HG03571 (cell line): ENCODE measurements around the gene TCF7L2.
"Not testable (repeated sequence)": the region's sequence is repeated elsewhere in the genome, so short reads cannot be mapped to it uniquely, and the experiment has no call there.

Experiments
- ATAC-seq: cut with Tn5 transposase; IDR thresholded peaks from one replicate; pipeline ENCODE4 v1.9.1; 2021; ENCODE audit not compliant: unreplicated experiment

TCF7L2 gene

DNA sequence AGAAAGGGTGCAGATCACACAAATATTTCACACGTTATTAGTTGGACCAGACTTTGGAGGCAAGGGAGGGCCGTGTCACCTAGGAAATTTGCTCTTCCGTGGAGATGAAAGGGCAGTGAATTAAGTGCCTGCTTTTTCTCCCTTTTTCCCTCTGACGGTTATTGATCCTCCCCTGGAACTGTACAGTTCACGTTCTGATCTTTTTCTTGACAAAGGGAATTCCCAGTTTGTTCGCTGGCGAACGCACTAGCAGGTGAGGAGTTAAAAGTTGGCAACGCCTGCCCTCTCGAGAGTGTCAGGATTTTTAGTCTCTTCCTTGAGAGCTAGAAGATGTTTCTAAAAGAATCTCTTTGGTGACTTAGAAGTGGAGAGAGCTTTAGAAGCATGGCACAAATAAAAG is 111.5 kb downstream of the TCF7L2 start:
- ATAC-seq, result no peak

DNA sequence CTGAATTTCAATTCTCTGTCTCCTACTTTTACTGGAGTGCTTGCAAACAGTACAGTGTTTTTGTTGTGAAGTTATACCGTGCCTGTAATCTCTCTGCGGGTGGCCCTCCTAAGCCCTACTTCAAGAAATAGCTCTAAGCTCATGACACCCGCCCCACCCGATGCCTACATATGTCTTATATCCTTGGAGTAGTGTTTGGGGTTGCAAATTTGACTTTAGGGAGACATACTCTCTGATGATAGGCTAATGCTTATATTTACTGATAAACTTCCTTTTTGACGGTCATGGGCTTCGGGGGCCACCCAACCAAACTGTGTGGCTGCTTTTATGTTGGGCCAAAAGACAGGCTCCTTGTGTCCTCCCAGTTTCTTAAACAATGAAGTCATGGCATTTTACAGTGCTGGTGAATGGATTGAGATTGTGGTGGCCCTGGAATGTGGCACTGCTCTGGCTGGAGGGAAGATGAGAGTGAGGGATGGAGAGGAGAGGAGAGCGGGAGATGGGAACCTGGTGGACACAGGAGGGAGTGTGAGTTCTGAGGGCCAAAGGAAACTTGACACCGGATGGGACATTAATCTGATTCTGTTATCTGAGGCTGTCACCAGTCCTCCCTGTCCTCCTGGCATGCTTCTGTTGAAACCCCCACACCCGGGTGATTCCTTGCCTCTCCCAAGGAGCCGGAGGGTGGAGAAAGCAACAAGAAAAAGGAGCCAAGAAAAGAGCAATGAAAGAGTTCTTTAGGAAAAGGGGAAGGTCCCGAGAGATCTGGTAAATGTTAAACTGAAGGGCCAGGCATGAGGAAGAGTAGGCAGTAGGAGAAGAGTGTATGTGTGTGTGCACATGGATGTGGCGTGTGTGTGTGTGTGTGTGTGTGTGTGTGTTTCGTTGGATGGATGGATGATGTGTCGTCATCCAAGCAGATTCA is 113.3 kb downstream of the TCF7L2 start:
- ATAC-seq, result no peak

DNA sequence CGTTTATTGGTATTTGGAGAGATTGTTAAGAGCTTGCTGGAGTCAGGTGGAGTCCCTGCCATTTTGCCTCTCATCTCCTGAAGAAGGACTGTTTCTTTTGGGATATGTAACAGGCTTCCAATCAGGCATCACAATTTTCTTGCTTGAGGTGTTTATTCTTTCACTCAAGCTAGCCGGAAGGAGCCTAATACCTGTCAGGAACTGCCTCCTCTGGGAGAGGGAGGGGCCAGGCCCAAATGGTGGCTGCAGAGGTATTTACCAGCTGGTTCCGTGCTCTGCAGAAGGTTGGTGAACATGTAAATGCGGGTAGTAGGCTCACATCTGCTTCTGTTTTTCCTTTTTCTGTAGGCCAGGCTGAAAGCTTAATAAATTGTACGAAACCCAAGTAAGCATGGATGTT is 114.0 kb downstream of the TCF7L2 start:
- ATAC-seq, result no peak

DNA sequence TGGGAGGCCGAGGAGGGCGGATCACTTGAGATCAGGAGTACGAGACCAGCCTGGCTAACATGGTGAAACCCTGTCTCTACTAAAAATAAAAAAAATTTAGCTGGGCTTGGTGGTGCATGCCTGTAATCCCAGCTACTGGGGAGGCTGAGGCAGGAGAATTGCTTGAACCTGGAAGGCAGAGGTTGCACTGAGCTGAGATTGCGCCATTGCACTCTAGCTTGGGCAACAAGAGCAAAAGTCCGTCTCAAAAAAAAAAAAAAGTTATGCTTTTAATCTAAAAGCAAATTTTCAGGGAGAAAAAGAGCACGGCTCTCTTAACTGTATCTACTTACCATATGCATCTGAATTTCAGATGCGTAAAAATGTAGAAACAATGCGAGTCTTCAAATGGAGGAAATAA is 116.1 kb downstream of the TCF7L2 start:
- ATAC-seq, result not testable (repeated sequence)

DNA sequence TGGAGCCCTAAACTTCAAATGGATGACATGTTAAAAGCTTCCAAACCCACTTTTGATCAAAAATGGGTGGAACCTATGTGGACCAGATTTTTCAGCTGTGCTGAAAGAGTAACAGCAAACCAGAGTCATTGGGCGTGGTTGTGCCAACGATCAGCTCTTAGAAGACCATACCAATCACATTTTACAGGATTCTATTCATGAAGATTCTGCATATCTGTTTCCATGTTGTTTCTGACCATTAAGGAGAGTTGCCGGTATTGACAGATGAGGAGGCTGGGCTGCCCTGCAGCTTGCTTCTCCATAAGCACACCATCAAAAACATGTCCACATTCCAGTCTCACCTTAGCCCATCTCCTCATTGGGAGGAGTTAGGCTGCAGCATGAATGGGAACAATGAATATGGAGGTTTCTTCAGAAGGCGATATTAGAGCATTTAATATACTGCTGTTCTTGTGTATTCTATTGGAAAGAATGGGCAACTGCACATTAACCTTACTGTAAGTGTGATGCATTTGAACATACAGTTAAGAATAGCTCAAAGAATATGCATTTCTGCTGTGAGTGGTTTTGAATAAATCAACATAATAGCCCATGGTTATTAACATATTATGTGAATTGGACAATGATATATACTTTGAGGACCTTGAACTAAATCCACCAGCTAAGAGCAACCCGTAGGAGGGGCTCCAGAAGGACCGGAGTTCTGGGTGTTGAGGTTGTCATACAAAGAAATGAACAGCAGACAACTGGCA is 116.7 kb downstream of the TCF7L2 start:
- ATAC-seq, result no peak

DNA sequence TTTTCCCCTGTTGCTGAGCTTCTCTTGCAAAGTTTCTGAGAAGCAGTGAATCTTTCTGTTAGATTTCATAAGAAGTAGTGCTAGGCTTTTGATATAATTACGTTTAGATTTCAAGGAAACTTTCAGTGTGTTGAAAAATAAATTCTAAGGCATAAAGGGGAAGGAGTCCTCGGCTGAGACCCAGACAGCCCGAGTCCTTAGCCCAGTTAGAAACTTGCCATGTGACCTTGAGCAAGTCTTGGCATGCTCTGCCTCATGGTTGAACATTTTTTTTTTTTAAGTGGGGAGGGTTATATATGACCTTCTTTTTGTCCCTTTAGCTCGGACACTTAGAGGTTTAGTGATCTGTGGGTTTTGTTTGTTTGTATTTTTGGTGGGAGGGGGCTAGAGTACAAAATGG is 117.5 kb downstream of the TCF7L2 start:
- no peak for ATAC-seq

DNA sequence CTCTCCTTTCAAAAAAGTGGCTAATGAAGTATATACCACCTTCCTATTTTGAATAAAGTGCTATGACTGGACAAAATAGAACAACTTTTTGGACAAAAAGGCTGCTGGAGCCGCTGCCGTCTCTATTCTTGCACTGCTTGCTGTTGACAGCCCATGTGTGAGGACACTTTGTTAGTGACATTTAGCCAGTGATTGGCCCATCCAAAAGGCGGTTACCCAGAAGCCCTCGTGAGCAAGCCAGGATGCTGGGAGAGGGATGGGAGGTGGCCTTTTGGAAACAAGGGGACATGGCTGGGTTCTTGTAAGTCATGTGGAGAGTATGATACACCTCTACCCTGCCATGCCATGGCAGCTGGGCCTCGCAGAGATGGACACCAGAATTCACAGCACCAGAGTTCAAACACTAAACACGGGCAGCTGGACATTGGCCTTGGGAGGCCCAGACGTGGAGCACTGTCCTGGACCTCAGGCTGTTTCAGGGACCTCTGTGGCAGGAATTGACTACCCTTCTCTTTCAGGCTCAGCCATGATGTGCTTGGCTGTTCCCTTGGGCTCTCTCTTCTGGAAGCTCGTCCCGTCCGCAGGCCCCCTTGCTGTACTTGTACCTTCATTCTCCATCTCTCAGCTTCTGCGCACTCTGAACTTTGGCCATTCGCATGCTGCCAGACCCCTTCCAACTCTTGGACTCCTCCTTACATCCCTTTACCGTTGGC is 118.3 kb downstream of the TCF7L2 start:
- no peak for ATAC-seq

DNA sequence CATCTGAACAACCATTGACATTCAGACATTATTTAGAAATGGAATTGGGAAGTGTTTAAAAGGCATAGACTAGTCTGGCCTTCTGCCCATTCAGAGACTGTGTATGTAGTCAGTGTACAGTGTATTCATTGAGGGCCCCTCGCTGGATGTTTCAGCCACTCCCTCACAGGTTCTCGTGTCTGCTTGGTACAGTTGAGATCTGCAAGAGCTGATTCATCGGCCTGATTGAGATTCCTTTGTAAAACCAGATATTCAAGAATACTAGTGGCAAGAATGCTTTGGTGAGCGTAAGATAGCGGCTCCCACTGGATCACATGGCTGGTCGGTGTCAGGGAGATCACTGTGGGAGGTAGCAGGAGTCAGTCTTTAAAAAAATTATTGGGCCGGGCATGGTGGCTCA is 119.5 kb downstream of the TCF7L2 start:
- no peak for ATAC-seq

DNA sequence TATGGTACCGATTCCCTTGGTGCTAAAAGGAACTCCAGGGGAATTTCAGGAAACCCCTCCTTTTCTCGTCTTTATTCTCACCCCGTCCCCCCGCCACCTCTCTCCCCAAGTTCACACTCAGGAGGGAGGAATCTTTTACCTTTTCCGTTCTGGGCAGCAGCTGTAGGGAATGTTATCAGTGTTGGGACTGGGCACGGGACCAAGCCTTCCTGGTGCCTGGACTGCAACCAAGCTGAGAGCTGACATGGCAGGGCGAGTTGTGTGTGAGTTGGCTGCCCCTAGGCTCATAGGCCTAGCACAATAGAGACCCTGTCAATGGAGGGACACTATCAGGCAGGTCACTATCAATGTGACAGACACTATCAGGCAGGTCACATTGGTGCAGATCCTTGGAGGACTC is 121.4 kb downstream of the TCF7L2 start:
- no peak for ATAC-seq

DNA sequence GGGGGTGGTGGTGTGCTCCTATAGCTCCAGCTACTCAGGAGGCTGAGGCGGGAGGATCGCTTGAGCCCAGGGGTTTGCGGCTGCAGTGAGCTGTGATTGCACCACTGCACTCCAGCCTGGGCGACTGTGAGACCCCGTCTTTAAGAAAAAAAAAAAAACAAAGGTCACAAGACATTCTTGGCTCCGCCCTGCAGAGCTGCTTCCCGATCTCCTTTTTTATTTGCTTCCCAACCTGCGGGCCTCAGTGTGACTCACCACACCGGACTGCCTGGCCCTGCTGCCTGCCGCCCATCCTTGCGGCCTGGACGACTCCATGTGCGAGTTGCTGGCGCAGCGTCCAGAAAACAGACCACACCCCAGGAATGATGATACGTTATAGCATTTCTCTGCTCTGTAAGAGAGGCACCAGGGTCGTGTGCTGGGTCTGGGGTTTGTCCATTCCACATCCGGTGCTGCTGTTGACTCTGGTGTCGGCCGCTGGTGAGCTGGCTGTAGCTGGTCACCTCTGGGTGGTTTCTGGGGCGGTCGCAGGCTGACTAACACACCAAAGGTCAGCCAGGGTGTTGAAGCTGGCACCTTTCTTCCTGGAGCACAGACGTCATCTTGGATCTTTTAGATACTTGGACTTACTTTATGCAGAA is 123.6 kb downstream of the TCF7L2 start:
- no peak for ATAC-seq

DNA sequence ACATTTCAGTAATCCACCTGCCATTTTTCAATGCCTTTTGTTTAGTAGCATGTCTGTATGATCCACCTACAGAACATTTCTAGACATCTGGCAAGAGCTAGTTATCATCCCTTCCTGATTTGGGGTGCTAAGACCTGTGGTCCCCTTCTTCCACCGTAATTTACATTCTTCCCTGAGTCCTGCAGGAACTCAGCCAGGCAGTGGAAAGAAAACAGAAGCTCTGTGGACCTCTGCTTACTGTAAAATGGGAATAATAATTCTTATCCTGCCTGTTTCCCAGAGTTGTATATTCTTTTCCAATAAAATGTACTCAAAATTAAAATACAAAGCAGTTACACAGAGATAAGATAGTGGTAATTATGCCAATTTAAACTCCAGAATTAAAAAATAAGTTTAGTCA is 126.9 kb downstream of the TCF7L2 start:
- ATAC-seq, result no peak

DNA sequence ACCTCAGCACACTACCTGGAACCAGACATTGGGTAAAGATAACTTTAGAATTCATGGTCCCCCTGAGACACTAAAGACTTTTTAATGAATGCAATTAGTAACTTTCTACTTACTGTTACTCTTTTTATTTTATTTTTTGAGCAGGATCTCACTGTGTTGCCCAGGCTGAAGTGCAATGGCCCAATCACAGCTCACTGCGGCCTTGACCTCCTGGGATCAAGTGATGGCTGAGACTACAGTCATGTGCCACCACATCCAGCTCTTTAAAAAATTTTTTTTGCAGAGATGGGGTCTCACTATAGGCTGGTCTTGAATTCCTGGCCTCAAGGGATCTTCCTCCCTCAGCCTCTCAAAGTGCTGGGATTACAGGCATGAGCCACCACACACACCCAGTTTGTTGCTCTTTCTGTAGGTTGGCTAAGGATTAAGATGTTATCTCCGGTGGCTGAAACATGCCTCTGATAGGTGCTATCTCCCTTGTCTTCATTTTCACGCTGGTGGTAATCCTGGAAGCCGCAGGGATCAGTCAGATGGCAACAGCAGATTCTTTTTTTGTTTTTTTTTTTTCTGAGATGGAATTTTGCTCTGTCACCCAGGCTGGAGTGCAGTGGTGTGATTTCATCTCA is 128.3 kb downstream of the TCF7L2 start:
- no peak for ATAC-seq

DNA sequence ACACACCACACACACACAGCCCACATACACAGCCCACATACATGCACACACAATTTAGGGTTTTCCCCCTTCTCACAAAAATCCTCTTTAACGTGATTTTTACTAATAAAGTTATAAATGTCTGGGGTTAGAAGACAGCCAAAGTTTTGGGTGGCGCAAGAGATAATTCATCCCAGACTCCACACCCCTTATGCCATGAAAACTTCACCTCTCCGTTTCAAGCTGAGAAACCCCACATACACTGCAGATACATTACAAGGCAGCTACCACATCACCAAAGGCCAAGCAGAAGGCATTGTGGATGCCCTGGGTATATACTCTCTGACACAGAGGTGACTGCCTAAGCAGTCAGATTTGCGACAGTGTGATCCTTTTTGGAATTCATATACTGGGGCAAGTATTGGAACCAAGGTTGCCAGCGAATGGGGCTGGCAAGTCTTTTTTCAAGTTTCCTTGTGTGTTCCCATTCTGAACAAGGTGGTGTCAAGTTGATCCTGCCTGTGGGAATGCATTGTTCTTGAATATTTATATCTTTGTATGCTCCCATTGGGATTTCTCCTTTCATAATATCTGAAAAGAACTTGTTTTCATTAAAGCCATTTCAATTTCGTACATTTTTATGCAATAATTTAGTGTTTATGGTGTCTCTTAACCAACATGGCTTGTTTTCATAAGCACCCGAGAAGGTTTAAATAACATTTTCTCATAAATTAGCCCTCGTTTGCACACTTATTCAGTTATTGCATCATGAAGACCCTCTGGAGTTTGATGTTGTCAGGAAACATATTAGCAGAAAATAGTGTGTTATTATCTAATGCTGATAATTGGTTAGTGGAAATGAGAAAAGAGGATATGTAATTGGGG is 130.2 kb downstream of the TCF7L2 start:
- ATAC-seq, result no peak

DNA sequence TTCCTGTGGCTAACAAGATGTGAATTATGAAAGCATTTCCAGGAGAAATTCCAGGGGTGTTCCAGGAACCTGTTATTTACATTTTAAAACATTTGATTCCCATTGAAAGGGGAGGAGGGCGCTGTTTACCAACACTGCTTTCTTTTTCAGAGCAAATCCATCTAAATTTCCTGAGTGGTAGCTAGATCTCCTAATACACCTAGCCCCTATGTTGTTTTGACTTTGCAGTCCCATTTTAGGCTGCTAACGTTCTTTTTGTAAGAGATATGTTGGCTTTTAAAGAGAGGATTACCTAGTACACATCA is 130.8 kb downstream of the TCF7L2 start:
- no peak for ATAC-seq

DNA sequence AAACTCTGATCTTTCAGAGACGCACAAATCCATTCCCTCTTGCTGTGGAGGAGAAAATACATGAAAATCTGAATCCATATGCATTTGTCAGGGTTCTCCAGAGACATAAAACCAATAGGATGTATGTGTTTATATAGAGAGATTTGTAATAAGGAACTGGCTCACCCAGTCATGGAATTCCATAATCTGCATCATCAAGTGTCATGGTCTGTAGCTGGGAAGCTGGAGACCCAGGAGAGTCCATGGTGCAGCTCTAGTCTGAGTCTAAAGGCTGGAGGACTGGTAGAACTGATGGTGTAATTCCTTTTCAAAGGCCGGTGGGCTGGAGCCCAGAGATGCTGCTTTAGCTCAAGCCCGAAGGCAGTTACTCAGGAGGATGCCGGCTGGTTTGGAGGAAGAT is 134.0 kb downstream of the TCF7L2 start:
- no peak for ATAC-seq

DNA sequence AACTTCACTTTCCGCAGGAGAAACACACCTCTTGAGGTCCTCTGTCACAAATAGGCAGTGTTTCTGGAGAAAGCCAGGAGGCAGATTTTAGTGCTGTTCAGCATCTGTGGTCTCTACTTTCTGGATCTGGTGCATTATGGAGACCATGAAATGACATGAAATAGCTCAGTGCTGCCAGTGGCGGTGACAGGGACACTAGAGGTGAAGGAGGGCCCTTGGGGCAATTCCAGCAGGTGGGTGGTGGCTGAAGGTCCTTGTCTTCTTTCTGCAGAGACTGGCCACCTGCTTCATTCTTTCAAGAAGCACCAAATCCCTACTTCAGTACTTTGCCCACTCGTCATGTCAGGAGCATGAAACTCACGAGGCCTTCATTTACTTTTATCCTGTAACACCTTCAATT is 135.7 kb downstream of the TCF7L2 start:
- no peak for ATAC-seq

DNA sequence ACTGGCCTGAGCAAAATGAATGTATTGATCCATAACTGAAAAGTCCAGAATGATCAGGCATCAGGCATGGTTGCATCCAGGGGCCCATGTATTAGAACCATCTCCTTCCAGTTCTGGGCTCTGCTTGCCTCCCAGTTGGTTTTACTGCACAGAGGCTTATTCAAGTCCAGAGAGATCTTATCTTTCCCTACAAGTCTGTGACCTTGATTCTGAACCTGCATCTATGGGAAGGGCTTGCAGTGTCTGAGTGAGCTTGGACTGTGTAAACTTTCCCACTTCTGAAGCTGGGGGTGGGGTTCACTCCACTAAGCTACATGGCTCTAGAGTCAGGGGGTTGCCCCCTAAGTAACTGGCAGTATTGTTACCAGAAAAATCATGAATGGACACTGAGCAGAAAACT is 136.2 kb downstream of the TCF7L2 start:
- ATAC-seq, result no peak

DNA sequence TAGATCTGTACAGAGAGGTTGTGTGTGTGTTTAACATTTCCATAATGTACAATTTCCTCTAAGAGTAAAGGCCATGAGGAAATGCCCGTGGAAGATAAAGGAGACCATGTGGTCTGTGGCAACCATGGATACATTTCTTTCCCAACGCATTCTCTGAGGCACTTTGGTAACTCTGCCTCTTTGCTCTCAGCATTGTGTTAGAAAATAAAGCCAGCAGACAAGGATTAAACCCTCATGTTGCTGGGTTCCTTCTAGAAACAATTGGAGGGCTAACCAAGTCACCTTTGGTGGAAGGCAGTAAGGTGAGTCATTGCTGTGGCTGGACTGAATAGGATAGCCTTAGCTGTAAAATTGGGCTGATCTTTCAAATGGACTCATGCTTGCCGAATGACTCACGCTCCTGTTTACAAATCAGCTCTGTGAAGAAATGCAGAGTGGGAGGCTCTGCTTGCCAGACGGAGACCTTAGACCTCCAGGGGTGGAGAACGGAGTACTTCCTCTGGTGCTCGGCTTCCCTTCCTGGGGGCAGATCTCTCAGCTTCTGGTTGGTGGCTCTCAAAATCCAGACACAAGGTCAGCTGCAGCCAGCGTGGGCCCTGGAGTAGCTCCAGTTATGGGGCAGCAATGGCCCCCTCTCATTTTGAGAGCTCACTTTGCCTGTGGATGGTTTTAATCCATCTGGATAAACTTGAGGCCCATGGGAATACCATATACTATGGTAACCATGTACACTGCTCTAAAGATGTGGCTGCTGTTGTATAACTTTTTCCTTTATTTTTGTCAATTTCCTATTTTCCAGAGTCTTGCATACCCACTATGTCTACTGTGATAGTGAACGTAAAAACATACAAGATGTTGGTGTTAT is 137.3 kb downstream of the TCF7L2 start:
- no peak for ATAC-seq

DNA sequence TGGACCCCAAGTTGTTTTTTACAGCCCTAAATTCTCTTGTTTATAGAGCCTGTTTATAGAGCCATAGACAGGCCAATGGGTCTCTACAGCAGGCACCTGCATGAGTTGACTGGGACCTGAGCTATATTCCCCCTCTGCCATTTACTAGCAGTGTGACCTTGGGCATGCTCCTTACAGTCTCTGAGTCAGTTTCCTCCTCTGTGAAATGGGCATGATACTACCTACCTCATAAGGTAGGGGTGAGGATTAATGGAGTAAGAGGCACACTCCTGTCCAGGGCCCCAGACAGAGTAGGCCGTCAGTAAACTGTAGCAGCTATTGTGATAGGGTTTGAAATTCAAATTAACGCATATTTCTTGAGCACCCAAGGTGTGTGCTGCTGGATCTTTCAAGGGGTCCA is 138.1 kb downstream of the TCF7L2 start:
- no peak for ATAC-seq
